Loucy (cell line): Measurements from ENCODE around the gene MACROD1.

Experiments
- EZH2phosphoT487 ChIP-seq: fragments of 200-600 bp; IDR thresholded peaks from 2 replicates; pipeline ENCODE4 v1.6.1; 2018; ENCODE audit warnings: antibody characterized with exemption, mild to moderate bottlenecking, moderate library complexity, borderline replicate concordance
- TF ChIP-seq, protein P1 (sequence below): fragments of 200-600 bp; sonication (generic); conservative IDR thresholded peaks from 2 replicates; pipeline ENCODE4 v1.5.1; 2014; ENCODE audit warnings: mild to moderate bottlenecking, antibody characterized with exemption, low read length

DNA sequence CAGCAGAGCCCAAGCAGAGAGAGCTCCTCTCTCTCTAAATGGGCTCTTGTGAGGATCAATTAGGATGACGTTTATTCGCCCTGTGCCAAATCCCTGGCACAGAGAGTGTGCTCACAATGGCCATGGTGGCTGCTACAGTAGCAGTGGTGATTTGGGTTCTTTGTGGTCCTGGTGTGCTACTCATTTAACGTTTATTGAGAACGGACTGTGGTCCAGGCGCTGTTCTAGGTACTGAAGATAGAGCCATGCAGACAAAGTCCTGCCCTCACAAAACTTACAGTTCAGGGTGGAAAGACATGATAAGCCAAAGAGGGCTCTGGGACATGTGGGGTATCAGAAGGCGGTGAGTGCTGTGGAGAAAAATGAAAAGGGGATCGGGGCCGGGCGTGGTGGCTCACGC lies 174.4 kb downstream of the MACROD1 start:
- TF ChIP-seq, protein P1, sequence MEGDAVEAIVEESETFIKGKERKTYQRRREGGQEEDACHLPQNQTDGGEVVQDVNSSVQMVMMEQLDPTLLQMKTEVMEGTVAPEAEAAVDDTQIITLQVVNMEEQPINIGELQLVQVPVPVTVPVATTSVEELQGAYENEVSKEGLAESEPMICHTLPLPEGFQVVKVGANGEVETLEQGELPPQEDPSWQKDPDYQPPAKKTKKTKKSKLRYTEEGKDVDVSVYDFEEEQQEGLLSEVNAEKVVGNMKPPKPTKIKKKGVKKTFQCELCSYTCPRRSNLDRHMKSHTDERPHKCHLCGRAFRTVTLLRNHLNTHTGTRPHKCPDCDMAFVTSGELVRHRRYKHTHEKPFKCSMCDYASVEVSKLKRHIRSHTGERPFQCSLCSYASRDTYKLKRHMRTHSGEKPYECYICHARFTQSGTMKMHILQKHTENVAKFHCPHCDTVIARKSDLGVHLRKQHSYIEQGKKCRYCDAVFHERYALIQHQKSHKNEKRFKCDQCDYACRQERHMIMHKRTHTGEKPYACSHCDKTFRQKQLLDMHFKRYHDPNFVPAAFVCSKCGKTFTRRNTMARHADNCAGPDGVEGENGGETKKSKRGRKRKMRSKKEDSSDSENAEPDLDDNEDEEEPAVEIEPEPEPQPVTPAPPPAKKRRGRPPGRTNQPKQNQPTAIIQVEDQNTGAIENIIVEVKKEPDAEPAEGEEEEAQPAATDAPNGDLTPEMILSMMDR = no peak
- TF ChIP-seq EZH2phosphoT487 = no peak
